GM13977 (cell line): ENCODE data around the gene PDP2.

Experiments
- DNase-seq: peaks from one replicate; pipeline ENCODE4 v3.0.0; 2012; ENCODE audit warnings: low spot score
- CTCF ChIP-seq: IDR thresholded peaks from 2 replicates; pipeline ENCODE4 v1.5.1; 2012; ENCODE audit warnings: mild to moderate bottlenecking, control low read depth; ENCODE audit not compliant: insufficient read depth; ENCODE audit errors: extremely low read depth, missing control alignments
- in situ Hi-C: fragments of 300-500 bp; cut with MboI; formaldehyde crosslinking; loops from one replicate; pipeline ENCODE4 v1.12.0; 2022; ENCODE audit warnings: low sequenced_read_pairs, low pct_unique_long_range_greater_than_20kb, mixed read lengths, inconsistent platforms; ENCODE audit not compliant: unreplicated experiment

PDP2 gene

GRCh38 chr16:66935314-66936011 lies 55.1 kb downstream of the PDP2 start, which contains the start of gene CES2:
Gene CES2 (plus strand): TSS chr16:66935516. CDS start chr16:66935636, 120 bp downstream.
- in situ Hi-C loops, result no loop called here
- DNase-seq, result no peak
- no peak for TF ChIP-seq CTCF

- no peak for TF ChIP-seq CTCF
- in situ Hi-C loops, result no loop called here
- no peak for DNase-seq
These were observed 56.1 kb downstream of the PDP2 start for GRCh38 chr16:66936462-66936861.

GRCh38 chr16:66936889-66937554 lies 56.7 kb downstream of the PDP2 start:
- DNase-seq, result no peak
- in situ Hi-C loops, result no loop called here
- TF ChIP-seq CTCF, result no peak

- TF ChIP-seq CTCF, result no peak
These were observed 57.5 kb downstream of the PDP2 start for GRCh38 chr16:66937725-66938337.

GRCh38 chr16:66939366-66939765 lies 59.1 kb downstream of the PDP2 start:
- TF ChIP-seq CTCF, result no peak
- no peak for DNase-seq
- in situ Hi-C loops, result no loop called here

More at GRCh38 chr16:66937725-66938337, 57.5 kb downstream of the PDP2 start:
- in situ Hi-C loops, result no loop called here
- DNase-seq, result no peak

- DNase-seq, result no peak
- in situ Hi-C loops, result no loop called here
- TF ChIP-seq CTCF, result no peak
These were observed 59.9 kb downstream of the PDP2 start for GRCh38 chr16:66940236-66940635.
